Hematopoietic multipotent progenitor cell treated with erythropoietin and hydrocortisone succinate and interleukin-3 and kit ligand, for 4 days (in vitro differentiated cells): ENCODE data around the gene NUDT14.

Experiments used
- DNase-seq: peaks from one replicate; pipeline ENCODE4 v3.0.0-alpha.2; 2015

NUDT14 gene

DNA sequence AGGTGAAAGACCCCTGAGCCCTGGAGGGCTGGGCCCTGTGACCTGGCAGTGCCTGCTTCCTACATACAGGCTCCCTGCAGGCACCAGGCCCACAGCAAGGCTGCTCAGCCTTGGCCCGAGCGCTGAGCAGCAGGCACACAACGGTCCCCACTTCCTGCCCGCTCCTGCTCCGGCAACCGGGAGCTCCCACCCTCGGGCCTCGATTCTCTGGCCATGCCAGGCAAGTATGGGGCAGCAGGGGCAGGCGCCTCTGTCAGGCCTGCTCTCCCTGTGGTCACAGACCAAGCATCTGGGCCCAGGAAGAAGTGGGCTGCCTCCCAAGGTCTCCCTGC, 30.6 kb upstream of the NUDT14 start:
- no peak for DNase-seq

- DNase-seq, result no peak
These were observed 30.1 kb upstream of the NUDT14 start for GRCh38 chr14:105211086-105211757.

- DNase-seq, result no peak
These were observed 29.3 kb upstream of the NUDT14 start for GRCh38 chr14:105210266-105211025.

DNA sequence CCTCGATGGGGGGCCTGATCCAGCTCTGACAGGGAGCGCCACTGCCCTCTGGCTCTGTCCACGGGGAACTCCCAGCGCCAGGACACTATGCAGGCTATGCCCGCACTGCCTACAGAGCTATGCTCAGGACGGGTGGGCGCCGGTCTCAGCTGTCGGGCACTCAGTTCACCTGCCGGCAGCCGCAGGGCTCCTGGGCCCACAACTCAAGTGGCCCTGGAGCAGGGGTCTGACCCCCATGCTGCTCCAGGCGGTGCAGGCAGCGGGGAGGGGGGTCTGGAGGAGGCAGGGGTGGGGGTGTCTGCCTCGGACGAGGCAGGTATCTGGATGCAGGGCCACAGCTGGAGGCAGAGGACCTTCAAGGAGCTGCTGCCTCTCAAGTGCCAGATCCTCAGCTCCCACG, 28.5 kb upstream of the NUDT14 start:
- DNase-seq, result no peak

GRCh38 chr14:105209091-105209490, 28.0 kb upstream of the NUDT14 start:
- DNase-seq, result no peak

GRCh38 chr14:105208738-105209075, 27.6 kb upstream of the NUDT14 start:
- DNase-seq, result no peak

DNA sequence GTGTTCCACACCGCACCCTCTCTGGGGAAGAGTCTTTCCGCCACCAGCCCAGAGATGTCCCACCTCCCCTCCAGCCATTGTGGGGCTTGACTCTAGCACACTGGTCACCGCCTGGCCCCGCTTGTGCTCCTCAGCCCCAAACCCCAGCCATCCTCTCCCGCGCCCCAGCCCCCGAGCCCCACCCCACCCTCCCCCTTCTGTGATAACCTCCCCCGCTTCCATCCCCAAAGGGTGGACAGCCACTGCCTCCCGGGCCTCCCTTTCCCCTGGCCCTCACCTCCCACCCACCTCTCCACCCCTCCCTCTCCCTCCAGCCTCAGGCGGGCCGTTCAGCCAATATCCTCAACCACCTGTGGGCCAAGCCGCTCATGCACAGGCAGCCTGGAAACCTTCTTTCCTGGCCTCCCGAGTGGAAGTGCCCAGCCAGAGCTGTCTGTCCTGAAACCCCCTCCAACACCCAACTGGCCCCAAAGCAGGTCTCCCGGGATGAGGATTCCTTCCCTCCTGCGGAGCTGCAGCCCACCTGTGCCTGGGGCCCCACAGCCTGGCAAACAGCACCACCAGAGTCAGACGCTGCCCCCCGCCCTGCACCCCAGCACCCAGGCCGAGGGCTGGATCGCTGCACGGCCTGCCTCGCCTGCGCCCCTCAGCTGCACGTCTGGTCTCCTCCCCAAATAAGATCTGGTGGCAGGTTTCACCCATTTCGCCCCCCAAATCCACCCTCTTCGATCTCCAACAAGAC, 27.1 kb upstream of the NUDT14 start:
- DNase-seq, result no peak

GRCh38 chr14:105207460-105207901, 26.4 kb upstream of the NUDT14 start:
- peak; percentile 34 for DNase-seq

GRCh38 chr14:105206873-105207272, 25.8 kb upstream of the NUDT14 start:
- no peak for DNase-seq

DNA sequence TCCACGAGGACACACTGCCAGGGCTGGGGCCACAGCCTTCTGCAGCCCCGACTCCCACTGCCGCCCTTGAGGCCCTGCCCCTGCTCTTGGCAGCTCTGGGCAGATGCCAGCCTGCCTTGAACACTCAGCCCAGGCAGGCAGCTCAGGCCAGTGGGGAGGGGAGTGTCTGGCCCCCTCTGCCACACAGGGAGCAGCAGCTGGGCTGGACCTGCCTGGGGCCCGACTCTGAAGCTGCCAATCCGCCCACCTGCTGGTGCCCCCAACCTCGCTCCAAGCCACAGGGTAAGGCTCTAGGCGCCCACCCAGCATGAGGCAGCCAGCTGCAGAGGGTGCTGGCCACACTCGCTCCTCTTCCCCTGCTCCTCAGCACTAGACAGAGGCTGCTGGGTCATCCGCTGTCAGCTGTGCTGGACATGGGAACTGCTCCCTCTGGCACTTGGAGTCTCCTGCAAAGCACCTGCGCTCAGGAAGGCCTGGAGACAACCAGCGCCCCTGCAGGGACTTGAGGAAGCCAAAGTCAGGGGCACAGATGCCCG, 24.6 kb upstream of the NUDT14 start:
- no peak for DNase-seq

DNA sequence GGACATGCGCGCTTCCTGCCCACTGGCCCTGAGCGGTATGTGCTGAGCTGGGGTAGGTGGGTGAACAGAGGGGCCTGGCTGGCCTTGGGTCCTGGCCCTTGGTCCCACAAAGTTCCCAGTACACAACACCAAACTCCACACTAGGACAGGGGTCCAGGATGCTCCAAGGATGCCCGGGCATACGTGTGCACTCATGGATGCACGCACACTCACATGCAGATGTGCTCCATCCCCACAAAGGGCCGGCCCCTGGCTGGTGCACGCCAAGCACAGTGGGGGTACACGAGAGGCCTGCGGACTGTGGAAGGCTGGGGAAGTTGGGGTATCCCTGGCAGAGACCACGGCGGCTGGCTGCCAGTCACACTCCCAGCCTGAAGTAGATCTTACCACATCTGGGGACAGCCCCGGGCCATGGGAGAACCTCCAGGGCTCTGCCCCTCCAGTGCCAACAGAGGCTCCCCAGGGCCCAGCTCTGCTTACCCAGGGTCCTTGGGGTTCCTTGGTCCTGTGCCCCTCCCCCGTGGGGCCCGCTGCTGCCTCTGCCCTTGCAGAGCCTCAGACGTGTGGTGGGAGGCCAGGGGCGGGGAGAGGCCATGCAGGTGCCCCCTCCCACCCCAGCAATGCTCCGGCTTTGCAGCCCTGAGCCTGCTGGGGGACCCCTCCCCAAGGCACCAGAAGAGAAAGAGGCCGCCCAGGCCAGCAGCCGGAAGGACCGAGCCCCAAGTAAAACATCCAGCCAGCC, 24.0 kb upstream of the NUDT14 start:
- no peak for DNase-seq

GRCh38 chr14:105204206-105204930, 23.3 kb upstream of the NUDT14 start:
- DNase-seq, result no peak

- DNase-seq, result no peak
These were observed 22.6 kb upstream of the NUDT14 start for GRCh38 chr14:105203701-105204100.

DNA sequence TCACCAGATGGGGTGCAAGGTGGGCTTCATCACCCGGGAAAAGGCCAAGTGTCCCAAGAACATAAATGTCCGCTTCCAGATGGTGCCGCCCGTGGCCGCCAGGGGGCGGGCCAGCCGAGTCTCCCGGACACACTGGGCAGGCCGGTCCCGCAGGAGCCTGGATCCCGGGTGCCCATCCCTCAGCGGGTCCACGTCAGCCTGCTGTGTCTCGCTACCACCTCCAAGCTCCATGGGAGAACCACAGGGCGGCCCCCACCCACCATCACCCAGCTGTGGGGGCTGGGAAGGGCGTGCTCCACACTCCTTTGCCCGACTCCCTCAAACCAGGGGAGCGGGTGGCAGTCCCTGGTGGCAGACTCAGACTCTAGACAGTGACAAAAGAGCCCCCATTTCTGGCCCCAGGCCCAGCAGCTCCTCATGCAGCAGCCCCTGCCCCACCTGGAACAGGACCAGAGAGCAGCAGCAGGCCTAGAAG, 22.0 kb upstream of the NUDT14 start:
- DNase-seq, result peak; percentile 70

DNA sequence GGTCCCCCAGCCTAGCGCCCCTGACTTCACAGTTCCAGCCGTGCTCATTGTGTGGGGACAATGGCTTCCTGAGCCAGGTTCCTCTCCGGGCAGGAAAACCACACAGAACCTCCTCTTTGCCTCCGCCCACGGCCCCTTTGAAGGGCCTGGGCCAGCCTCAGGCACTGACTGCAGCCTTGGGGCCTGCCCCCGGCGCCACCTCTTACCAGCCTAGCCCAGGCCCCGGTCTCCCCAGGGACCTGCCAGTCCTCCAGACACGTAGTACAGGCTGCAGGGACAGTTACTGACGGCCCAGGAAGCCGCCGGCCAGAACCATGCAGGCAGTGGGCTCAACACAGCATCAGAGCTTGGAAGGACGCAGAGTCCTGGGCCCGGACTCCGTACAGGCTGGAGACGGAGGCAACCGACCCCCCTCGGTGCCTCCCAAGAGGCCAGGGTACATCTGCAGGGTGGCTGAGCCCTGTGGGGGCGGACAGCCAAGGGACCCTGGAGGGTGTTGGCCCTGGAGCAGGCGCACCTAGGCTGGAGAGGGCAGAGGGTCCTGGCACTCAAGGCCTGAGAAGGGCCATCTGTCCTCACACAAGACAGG, 20.9 kb upstream of the NUDT14 start:
- peak; percentile 81 for DNase-seq

- DNase-seq, result no peak
These were observed 20.2 kb upstream of the NUDT14 start for GRCh38 chr14:105201156-105201924.

DNA sequence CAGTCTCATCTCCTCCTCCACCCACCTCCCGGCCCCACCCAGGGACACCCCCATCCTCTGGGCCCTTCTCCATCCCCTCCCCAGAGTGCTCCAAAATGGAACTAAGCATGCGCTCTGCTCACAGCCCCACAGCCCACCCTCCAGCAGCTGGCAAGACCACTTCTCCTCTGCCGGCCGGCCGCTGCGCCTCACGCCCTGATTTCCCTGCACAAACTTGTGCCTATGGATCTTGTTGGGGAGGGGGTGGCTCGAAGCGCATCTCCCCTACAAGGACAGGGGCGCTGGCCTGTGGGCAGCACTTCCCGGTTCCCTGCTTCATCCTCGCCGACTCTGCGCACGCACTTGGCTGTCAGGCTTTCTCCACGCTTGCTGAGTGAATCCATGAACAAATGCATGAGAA, 19.5 kb upstream of the NUDT14 start:
- DNase-seq, result no peak

DNA sequence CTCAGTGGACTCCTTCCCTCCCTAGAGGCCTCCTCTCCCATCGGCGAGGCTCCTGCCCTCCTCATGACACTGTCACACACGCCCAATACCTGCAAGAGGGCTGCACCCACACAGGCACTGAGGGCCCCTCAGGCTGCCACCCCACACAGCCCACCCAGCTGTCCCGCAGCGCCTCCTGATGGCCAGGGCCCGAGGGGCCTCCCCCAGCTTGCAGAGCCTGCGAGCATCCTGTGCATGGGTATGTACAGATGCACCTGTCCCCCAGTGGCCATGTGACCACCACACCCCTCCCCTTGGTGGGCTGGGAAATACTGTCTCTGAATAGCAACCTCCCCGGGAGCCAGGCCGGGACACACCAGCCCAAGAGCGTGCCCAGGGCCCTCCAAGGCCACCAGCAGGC, 19.0 kb upstream of the NUDT14 start:
- no peak for DNase-seq

GRCh38 chr14:105199093-105199492, 18.0 kb upstream of the NUDT14 start:
- DNase-seq, result no peak

DNA sequence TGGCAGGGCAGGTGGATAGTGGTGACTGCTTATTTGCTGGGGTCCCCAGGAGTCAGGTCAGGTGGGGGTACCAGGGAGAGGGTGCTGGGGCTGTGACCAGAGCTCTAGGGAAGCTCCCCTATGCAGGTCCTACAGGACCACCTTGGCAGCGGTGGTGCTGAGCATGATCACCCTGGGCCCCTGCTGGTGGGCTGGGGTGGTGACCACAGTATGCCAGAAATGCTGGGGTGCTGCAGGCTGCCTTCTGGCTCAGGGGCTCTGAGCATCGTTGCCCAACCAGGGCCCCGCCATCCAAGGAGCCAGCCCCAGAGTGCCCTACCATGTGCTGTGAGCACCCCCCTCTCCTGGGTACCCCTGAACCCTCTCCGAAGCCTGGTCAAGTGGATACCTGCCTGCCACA, 17.5 kb upstream of the NUDT14 start:
- DNase-seq, result no peak

DNA sequence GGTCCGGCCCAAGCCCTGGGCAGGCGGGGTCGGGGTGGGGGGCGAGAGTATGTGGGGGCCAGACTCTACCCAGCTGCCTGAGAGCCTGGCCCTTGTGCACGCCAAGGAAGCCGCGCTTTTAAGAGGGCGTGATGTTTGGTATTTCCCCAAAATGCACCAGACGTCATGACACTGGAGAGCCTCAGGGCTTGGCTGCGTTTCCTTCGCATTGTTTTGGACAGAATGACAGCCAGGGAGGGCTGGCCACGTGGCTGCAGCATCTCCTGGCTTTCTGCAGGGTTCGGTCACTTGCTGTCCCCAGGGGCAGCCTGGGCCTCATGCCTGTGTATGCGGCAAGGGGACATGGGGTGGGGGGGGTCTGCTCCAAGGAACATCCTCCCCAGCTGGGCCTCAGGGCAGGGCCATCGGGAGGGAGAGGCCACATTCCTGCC, 16.1 kb upstream of the NUDT14 start:
- peak; percentile 64 for DNase-seq
